ENCODE results near the gene LDHD.

The LDHD gene

GRCh38 chr16:75066861-75067447 lies 49.6 kb downstream of the LDHD start:
- TF ChIP-seq, protein P1, sequence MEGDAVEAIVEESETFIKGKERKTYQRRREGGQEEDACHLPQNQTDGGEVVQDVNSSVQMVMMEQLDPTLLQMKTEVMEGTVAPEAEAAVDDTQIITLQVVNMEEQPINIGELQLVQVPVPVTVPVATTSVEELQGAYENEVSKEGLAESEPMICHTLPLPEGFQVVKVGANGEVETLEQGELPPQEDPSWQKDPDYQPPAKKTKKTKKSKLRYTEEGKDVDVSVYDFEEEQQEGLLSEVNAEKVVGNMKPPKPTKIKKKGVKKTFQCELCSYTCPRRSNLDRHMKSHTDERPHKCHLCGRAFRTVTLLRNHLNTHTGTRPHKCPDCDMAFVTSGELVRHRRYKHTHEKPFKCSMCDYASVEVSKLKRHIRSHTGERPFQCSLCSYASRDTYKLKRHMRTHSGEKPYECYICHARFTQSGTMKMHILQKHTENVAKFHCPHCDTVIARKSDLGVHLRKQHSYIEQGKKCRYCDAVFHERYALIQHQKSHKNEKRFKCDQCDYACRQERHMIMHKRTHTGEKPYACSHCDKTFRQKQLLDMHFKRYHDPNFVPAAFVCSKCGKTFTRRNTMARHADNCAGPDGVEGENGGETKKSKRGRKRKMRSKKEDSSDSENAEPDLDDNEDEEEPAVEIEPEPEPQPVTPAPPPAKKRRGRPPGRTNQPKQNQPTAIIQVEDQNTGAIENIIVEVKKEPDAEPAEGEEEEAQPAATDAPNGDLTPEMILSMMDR (conservative IDR thresholded peaks at IDR 0.05; ENCODE audit: low read depth, low read length) = no peak
- no peaks in the 10 kb centered on the region for H3K79me2 ChIP-seq (ENCODE audit: insufficient read depth, low read depth)
- no peaks in the 10 kb centered on the region for H3K4me1 ChIP-seq (ENCODE audit: low read depth, poor library complexity, severe bottlenecking)
- no peak overlapping the region for H3K4me3 ChIP-seq (IDR thresholded peaks at IDR 0.05; ENCODE audit: insufficient read depth, low read depth, low read length)
- no peaks in the 10 kb centered on the region for H3K27me3 ChIP-seq (ENCODE audit: insufficient read depth, low read depth)
- no peak overlapping the region for H3K9ac ChIP-seq
- no peak overlapping the region for H3K27ac ChIP-seq
- H3K4me2 ChIP-seq = no peak overlapping the region
- H4K20me1 ChIP-seq (ENCODE audit: insufficient read depth) = no peaks in the 10 kb centered on the region
- no peaks in the 10 kb centered on the region for H3K36me3 ChIP-seq (ENCODE audit: insufficient read depth)
- H2AFZ ChIP-seq (ENCODE audit: low read depth) = no peak overlapping the region

DNA sequence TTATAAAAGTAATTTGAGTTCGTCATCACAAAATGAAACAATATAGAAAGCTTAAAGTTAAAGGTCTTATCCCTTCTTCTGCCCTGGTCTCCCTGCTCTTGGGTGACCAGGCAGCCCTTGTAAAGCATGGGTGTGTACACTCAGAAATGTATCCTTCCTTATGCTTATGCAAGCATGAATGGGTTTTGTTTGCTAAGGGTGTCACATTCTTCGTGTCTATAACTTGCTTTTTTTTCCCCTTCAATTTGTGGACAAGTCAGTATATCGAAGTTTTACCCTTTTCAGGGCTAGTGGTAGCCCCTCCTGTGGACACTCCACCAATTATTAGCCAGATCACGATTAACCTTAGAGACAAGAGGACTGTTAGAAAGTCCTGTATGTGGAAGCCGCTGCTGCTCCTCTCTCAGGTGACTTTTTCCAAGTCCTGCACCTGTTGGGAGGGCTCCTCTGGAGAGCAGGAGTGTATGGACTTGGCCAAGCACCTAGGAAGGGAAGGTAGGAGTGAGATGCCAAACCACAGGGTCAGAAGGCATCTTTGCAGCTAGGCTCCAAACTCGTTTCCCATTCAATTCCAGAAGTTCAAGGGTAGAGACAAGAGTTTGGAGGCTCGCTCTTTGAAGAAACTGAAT lies 50.9 kb downstream of the LDHD start:
- H3K4me3 ChIP-seq (IDR thresholded peaks at IDR 0.05; ENCODE audit: insufficient read depth, low read depth, low read length) = no peak overlapping the region
- H3K27ac ChIP-seq = no peak overlapping the region
- no peak overlapping the region for H2AFZ ChIP-seq (ENCODE audit: low read depth)
- H4K20me1 ChIP-seq (ENCODE audit: insufficient read depth) = no peaks in the 10 kb centered on the region
- H3K4me1 ChIP-seq (ENCODE audit: low read depth, poor library complexity, severe bottlenecking) = no peaks in the 10 kb centered on the region
- H3K36me3 ChIP-seq (ENCODE audit: insufficient read depth) = no peaks in the 10 kb centered on the region
- H3K4me2 ChIP-seq = no peak overlapping the region
- no peaks in the 10 kb centered on the region for H3K27me3 ChIP-seq (ENCODE audit: insufficient read depth, low read depth)
- TF ChIP-seq, protein P1 (conservative IDR thresholded peaks at IDR 0.05; ENCODE audit: low read depth, low read length) = no peak
- H3K9ac ChIP-seq = no peak overlapping the region
- H3K79me2 ChIP-seq (ENCODE audit: insufficient read depth, low read depth) = no peaks in the 10 kb centered on the region

GRCh38 chr16:75065149-75065505 lies 51.5 kb downstream of the LDHD start:
- Histone ChIP-seq H3K36me3 (ENCODE audit: insufficient read depth) (no peaks in the 10 kb centered on the region), H3K27me3 (ENCODE audit: insufficient read depth, low read depth) (no peaks in the 10 kb centered on the region), H3K4me1 (ENCODE audit: low read depth, poor library complexity, severe bottlenecking) (no peaks in the 10 kb centered on the region), H3K4me3 (IDR thresholded peaks at IDR 0.05; ENCODE audit: insufficient read depth, low read depth, low read length) (no peak overlapping the region), H3K27ac (no peak overlapping the region), H3K79me2 (ENCODE audit: insufficient read depth, low read depth) (no peaks in the 10 kb centered on the region), H4K20me1 (ENCODE audit: insufficient read depth) (no peaks in the 10 kb centered on the region), H3K9ac (no peak overlapping the region), H2AFZ (ENCODE audit: low read depth) (no peak overlapping the region), H3K4me2 (no peak overlapping the region)
- TF ChIP-seq, protein P1 (conservative IDR thresholded peaks at IDR 0.05; ENCODE audit: low read depth, low read length) = no peak

DNA sequence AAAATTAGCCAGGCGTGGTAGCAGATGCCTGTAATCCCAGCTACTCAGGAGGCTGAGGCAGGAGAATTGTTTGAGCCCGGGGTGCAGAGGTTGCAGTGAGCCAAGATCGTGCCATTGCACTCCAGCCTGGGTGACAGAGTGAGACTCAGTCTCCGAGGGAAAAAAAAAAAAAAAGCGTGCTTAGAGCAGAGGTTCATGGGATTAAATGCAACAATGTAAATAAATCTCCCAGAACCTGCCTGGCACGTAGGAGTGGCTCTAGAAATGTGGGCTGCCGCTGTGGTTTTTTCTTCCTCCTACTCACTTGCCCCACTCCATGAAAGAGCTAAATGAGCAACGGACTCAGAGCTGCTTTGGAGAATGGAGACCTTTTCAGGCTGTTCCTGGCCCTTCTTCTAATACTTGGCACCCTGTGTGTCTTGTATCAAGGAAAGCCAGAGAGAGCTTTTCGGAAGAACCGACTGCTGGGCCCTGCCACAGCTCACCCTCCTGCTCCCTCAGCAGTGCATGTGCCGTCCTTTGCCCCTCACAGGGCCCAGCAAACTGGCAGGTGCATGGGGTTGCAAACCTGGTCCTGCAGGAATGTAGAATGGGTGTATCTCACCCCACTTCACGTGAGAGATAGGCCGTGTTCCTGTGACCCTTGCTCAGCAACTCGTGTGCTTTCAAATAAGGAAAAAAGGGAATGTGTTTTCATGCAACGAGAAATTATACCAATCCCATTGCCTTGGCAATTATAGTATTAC lies 52.0 kb downstream of the LDHD start:
- no peaks in the 10 kb centered on the region for H4K20me1 ChIP-seq (ENCODE audit: insufficient read depth)
- H2AFZ ChIP-seq (ENCODE audit: low read depth) = no peak overlapping the region
- H3K79me2 ChIP-seq (ENCODE audit: insufficient read depth, low read depth) = no peaks in the 10 kb centered on the region
- H3K4me1 ChIP-seq (ENCODE audit: low read depth, poor library complexity, severe bottlenecking) = no peaks in the 10 kb centered on the region
- H3K27ac ChIP-seq = no peak overlapping the region
- no peaks in the 10 kb centered on the region for H3K27me3 ChIP-seq (ENCODE audit: insufficient read depth, low read depth)
- H3K4me3 ChIP-seq (IDR thresholded peaks at IDR 0.05; ENCODE audit: insufficient read depth, low read depth, low read length) = no peak overlapping the region
- no peak overlapping the region for H3K4me2 ChIP-seq
- TF ChIP-seq, protein P1 (conservative IDR thresholded peaks at IDR 0.05; ENCODE audit: low read depth, low read length) = no peak
- H3K36me3 ChIP-seq (ENCODE audit: insufficient read depth) = no peaks in the 10 kb centered on the region
- H3K9ac ChIP-seq = no peak overlapping the region
